ENCODE results near the gene CDK8. TPM values are rescaled to one million over a fixed set of nuclear protein-coding genes. Genes with fewer than 3 reads are reported as not detected.

The CDK8 gene
- total RNA-seq, 1 donor from 2014 or later, result 21.2 TPM

GRCh38 chr13:26327940-26328725, 74.2 kb downstream of the CDK8 start:
- peaks cover 33% of the 10 kb centered on the region for H3K4me1 Mint-ChIP-seq (ENCODE audit: low read depth)
- peaks cover 4% of the 10 kb centered on the region for H3K36me3 Mint-ChIP-seq (ENCODE audit: low read depth)

GRCh38 chr13:26335158-26335557, 81.2 kb downstream of the CDK8 start:
- H3K4me1 Mint-ChIP-seq (ENCODE audit: low read depth), result peaks cover 11% of the 10 kb centered on the region
- peaks cover 4% of the 10 kb centered on the region for H3K36me3 Mint-ChIP-seq (ENCODE audit: low read depth)
- H3K27me3 Mint-ChIP-seq (ENCODE audit: low read depth), result no peaks in the 10 kb centered on the region
- no peak overlapping the region for H3K27ac Mint-ChIP-seq
- DNase-seq (ENCODE audit: low spot score), result no peak
- intact Hi-C loops (cut with micrococcal nuclease), result no loop called here
- peaks cover 3% of the 10 kb centered on the region for H3K9me3 Mint-ChIP-seq
- no peak overlapping the region for H3K4me3 Mint-ChIP-seq (ENCODE audit: low read depth)

More at GRCh38 chr13:26327940-26328725, 74.2 kb downstream of the CDK8 start:
- Mint-ChIP-seq H3K27me3 (ENCODE audit: low read depth) (no peaks in the 10 kb centered on the region), H3K27ac (no peak overlapping the region), H3K9me3 (peaks cover 3% of the 10 kb centered on the region), H3K4me3 (ENCODE audit: low read depth) (no peak overlapping the region)
- intact Hi-C loops (cut with micrococcal nuclease), result loop anchor here (5.0 kb wide), 1 partner anchor 76 kb away; the partner anchor contains the start of gene CDK8
- DNase-seq (ENCODE audit: low spot score), result no peak

- Mint-ChIP-seq H3K27me3 (ENCODE audit: low read depth) (no peaks in the 10 kb centered on the region), H3K9me3 (no peaks in the 10 kb centered on the region), H3K36me3 (ENCODE audit: low read depth) (no peaks in the 10 kb centered on the region), H3K27ac (no peak overlapping the region), H3K4me3 (ENCODE audit: low read depth) (no peak overlapping the region), H3K4me1 (ENCODE audit: low read depth) (peaks cover 3% of the 10 kb centered on the region)
- intact Hi-C loops (cut with micrococcal nuclease), result no loop called here
- DNase-seq (ENCODE audit: low spot score), result no peak
Observed at GRCh38 chr13:26340807-26341206, 86.9 kb downstream of the CDK8 start.

- Mint-ChIP-seq H3K4me1 (ENCODE audit: low read depth) (peaks cover 3% of the 10 kb centered on the region), H3K27ac (no peak overlapping the region), H3K36me3 (ENCODE audit: low read depth) (no peaks in the 10 kb centered on the region), H3K4me3 (ENCODE audit: low read depth) (no peak overlapping the region), H3K27me3 (ENCODE audit: low read depth) (no peaks in the 10 kb centered on the region), H3K9me3 (no peaks in the 10 kb centered on the region)
- DNase-seq (ENCODE audit: low spot score), result no peak
- intact Hi-C loops (cut with micrococcal nuclease), result no loop called here
Observed at GRCh38 chr13:26342898-26343297, 89.0 kb downstream of the CDK8 start.

- no peaks in the 10 kb centered on the region for H3K9me3 Mint-ChIP-seq
- intact Hi-C loops (cut with micrococcal nuclease), result no loop called here
- H3K36me3 Mint-ChIP-seq (ENCODE audit: low read depth), result no peaks in the 10 kb centered on the region
- no peak overlapping the region for H3K4me3 Mint-ChIP-seq (ENCODE audit: low read depth)
- no peak for DNase-seq (ENCODE audit: low spot score)
- no peak overlapping the region for H3K27ac Mint-ChIP-seq
- H3K27me3 Mint-ChIP-seq (ENCODE audit: low read depth), result no peaks in the 10 kb centered on the region
- peaks cover 3% of the 10 kb centered on the region for H3K4me1 Mint-ChIP-seq (ENCODE audit: low read depth)
Observed at GRCh38 chr13:26343816-26344215, 89.9 kb downstream of the CDK8 start.

GRCh38 chr13:26344980-26345379, 91.1 kb downstream of the CDK8 start:
- H3K4me1 Mint-ChIP-seq (ENCODE audit: low read depth), result peaks cover 3% of the 10 kb centered on the region
- H3K9me3 Mint-ChIP-seq, result no peaks in the 10 kb centered on the region
- no peaks in the 10 kb centered on the region for H3K27me3 Mint-ChIP-seq (ENCODE audit: low read depth)
- no peak for DNase-seq (ENCODE audit: low spot score)
- intact Hi-C loops (cut with micrococcal nuclease), result no loop called here
- H3K36me3 Mint-ChIP-seq (ENCODE audit: low read depth), result no peaks in the 10 kb centered on the region
- no peak overlapping the region for H3K27ac Mint-ChIP-seq
- H3K4me3 Mint-ChIP-seq (ENCODE audit: low read depth), result no peak overlapping the region

- H3K36me3 Mint-ChIP-seq (ENCODE audit: low read depth), result no peaks in the 10 kb centered on the region
- no peak overlapping the region for H3K27ac Mint-ChIP-seq
- peaks cover 2% of the 10 kb centered on the region for H3K4me1 Mint-ChIP-seq (ENCODE audit: low read depth)
- intact Hi-C loops (cut with micrococcal nuclease), result no loop called here
- DNase-seq (ENCODE audit: low spot score), result no peak
- no peak overlapping the region for H3K4me3 Mint-ChIP-seq (ENCODE audit: low read depth)
- H3K27me3 Mint-ChIP-seq (ENCODE audit: low read depth), result no peaks in the 10 kb centered on the region
- H3K9me3 Mint-ChIP-seq, result no peaks in the 10 kb centered on the region
Observed at GRCh38 chr13:26348966-26349365, 95.0 kb downstream of the CDK8 start.

GRCh38 chr13:26362261-26362660, 108.3 kb downstream of the CDK8 start:
- no peak overlapping the region for H3K27ac Mint-ChIP-seq
- H3K4me1 Mint-ChIP-seq (ENCODE audit: low read depth), result no peaks in the 10 kb centered on the region
- no peak overlapping the region for H3K4me3 Mint-ChIP-seq (ENCODE audit: low read depth)
- H3K9me3 Mint-ChIP-seq, result no peaks in the 10 kb centered on the region
- no peaks in the 10 kb centered on the region for H3K27me3 Mint-ChIP-seq (ENCODE audit: low read depth)
- H3K36me3 Mint-ChIP-seq (ENCODE audit: low read depth), result peaks cover 7% of the 10 kb centered on the region
- intact Hi-C loops (cut with micrococcal nuclease), result no loop called here
- DNase-seq (ENCODE audit: low spot score), result no peak

- intact Hi-C loops (cut with micrococcal nuclease), result no loop called here
- Mint-ChIP-seq H3K27ac (no peak overlapping the region), H3K4me3 (ENCODE audit: low read depth) (no peak overlapping the region), H3K36me3 (ENCODE audit: low read depth) (no peaks in the 10 kb centered on the region), H3K9me3 (no peaks in the 10 kb centered on the region), H3K27me3 (ENCODE audit: low read depth) (no peaks in the 10 kb centered on the region), H3K4me1 (ENCODE audit: low read depth) (peaks cover 6% of the 10 kb centered on the region)
- no peak for DNase-seq (ENCODE audit: low spot score)
Observed at GRCh38 chr13:26370553-26370952, 116.6 kb downstream of the CDK8 start.

- no peak for DNase-seq (ENCODE audit: low spot score)
- no peak overlapping the region for H3K27ac Mint-ChIP-seq
- intact Hi-C loops (cut with micrococcal nuclease), result no loop called here
Observed at GRCh38 chr13:26372747-26373146, 118.8 kb downstream of the CDK8 start.

GRCh38 chr13:26376430-26376829, 122.5 kb downstream of the CDK8 start:
- H3K27me3 Mint-ChIP-seq (ENCODE audit: low read depth), result no peaks in the 10 kb centered on the region
- H3K9me3 Mint-ChIP-seq, result no peaks in the 10 kb centered on the region
- no peaks in the 10 kb centered on the region for H3K36me3 Mint-ChIP-seq (ENCODE audit: low read depth)
- DNase-seq (ENCODE audit: low spot score), result no peak
- H3K4me1 Mint-ChIP-seq (ENCODE audit: low read depth), result peaks cover 4% of the 10 kb centered on the region
- no peak overlapping the region for H3K27ac Mint-ChIP-seq
- intact Hi-C loops (cut with micrococcal nuclease), result no loop called here
- H3K4me3 Mint-ChIP-seq (ENCODE audit: low read depth), result no peak overlapping the region

More at GRCh38 chr13:26372747-26373146, 118.8 kb downstream of the CDK8 start:
- Mint-ChIP-seq H3K27me3 (ENCODE audit: low read depth) (no peaks in the 10 kb centered on the region), H3K4me1 (ENCODE audit: low read depth) (peaks cover 6% of the 10 kb centered on the region), H3K9me3 (no peaks in the 10 kb centered on the region), H3K4me3 (ENCODE audit: low read depth) (no peak overlapping the region), H3K36me3 (ENCODE audit: low read depth) (no peaks in the 10 kb centered on the region)

- no peak for DNase-seq (ENCODE audit: low spot score)
- Mint-ChIP-seq H3K27me3 (ENCODE audit: low read depth) (no peaks in the 10 kb centered on the region), H3K4me3 (ENCODE audit: low read depth) (no peak overlapping the region), H3K27ac (no peak overlapping the region), H3K9me3 (no peaks in the 10 kb centered on the region), H3K4me1 (ENCODE audit: low read depth) (peaks cover 7% of the 10 kb centered on the region), H3K36me3 (ENCODE audit: low read depth) (no peaks in the 10 kb centered on the region)
- intact Hi-C loops (cut with micrococcal nuclease), result no loop called here
Observed at GRCh38 chr13:26377038-26377437, 123.1 kb downstream of the CDK8 start.

- intact Hi-C loops (cut with micrococcal nuclease), result no loop called here
- H3K27ac Mint-ChIP-seq, result no peak overlapping the region
- H3K27me3 Mint-ChIP-seq (ENCODE audit: low read depth), result no peaks in the 10 kb centered on the region
- H3K9me3 Mint-ChIP-seq, result no peaks in the 10 kb centered on the region
- peaks cover 3% of the 10 kb centered on the region for H3K4me1 Mint-ChIP-seq (ENCODE audit: low read depth)
- H3K4me3 Mint-ChIP-seq (ENCODE audit: low read depth), result no peak overlapping the region
- H3K36me3 Mint-ChIP-seq (ENCODE audit: low read depth), result no peaks in the 10 kb centered on the region
- DNase-seq (ENCODE audit: low spot score), result no peak
Observed at GRCh38 chr13:26378116-26378515, 124.2 kb downstream of the CDK8 start.

Data from activated T-helper 2 cell treated with anti-CD3 and anti-CD28 coated beads, Interferon-gamma antibody, Interleukin-2, Interleukin-4, amounts not matched to agents 10 μg/mL and 5 μg/mL and 100 μg/mL, durations not matched to agents 14 hours and 24 hours and 36 hours (primary cell).